ENCODE data around the gene TAF1C.

- TF ChIP-seq CTCF (IDR thresholded peaks at IDR 0.05), result no peak
- TF ChIP-seq EP300 (IDR thresholded peaks at IDR 0.05), result no peak
Observed at GRCh38 chr16:84226026-84226425, 39.2 kb upstream of the TAF1C start.
